Measurements from ENCODE around the gene SCN10A.

SCN10A gene

DNA sequence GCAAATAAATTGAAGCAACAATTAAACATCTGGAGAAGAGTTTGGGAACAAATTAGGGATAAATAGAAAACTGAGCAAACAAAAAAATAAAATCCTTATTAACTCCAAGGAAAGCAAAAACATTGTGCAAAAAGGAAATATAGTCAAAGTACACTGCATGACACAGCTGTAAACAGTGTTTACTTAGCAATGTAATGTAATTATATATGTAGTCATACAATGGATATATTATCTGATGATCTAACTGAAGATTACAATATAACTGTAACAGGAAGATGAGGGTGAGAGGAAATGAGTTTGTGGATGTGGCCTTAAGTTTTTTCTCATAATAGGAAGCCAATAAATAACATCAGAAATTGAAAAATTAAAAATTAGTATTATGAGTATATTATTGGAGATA, 42.5 kb downstream of the SCN10A start:
- no peak for DNase-seq (ENCODE audit: low spot score)

DNA sequence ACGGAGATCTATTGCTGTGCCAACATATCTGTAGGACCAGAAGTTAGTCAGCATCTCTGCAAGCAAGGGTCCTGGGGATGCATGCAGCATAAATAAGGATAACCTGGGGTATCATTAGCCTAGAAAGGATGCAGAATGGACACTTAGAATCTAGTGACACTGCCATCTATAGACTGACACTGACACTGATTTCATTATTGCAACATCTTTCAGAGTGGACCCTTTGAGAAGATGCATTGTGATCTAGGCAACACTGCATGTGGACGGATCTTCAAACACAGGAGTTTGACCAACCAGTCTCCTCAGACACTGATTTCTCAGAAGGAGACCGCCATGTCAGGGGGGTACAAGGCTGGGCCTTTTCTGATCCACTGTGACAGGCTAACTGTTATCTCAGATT, 52.4 kb downstream of the SCN10A start:
- DNase-seq (ENCODE audit: low spot score), result no peak

DNA sequence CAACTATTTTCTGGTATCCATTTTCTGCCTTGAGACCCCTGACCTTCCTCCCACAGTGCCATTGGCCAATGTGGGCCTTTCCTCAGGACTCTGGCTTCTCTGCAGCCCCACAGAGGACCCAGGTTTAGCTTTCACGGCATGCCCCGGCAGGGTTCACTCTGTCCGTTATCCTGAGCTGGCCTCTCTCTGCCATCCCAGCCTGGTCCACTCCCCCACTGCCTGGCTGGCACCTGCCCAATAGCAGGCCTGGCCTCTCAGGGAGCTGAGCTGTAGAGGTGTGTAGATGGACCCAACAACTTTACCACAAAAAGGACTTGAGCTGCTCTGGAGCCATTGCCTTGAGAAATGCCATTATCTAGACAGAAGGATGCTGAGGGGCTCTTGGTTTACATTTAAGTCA, 57.5 kb downstream of the SCN10A start:
- DNase-seq (ENCODE audit: low spot score), result no peak

DNA sequence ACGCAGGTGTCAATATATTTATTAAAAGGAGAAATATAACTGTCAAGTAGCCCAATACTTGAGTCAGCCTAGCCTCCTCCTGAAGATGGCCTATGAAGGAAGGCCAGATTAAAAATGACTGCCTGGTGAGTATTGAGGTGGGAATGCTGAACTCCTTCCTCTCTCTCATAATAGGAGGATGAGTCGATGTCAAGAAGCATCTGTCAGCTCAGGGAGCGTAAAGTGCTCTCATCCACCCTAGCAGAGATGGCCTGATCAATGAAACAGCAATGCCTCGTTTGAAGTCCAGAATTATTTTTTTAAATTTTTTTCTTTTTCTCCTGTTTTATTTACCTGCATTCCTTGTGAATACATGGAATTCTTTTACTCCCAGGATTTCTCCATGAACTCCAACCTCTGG, 58.3 kb downstream of the SCN10A start:
- no peak for DNase-seq (ENCODE audit: low spot score)

DNA sequence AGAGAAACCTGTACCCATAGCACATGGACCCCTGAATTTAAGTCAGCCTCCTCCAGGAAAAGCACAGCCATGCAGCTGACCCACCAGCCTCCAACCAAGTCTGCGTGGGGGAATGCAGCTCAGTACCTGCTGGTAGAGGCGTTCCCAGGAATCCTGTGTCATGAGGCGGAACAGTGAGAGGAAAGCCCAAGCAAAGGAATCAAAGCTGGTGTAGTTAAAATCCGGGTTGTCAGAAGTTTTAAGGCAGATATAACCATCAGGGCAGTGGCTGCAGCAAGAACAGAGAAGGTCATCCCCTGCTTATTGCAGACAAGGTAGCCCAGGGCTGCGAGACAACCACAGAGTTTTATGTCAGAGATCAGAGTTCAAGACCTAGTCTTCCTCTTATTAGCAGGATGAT, 59.1 kb downstream of the SCN10A start:
- no peak for DNase-seq (ENCODE audit: low spot score)

DNA sequence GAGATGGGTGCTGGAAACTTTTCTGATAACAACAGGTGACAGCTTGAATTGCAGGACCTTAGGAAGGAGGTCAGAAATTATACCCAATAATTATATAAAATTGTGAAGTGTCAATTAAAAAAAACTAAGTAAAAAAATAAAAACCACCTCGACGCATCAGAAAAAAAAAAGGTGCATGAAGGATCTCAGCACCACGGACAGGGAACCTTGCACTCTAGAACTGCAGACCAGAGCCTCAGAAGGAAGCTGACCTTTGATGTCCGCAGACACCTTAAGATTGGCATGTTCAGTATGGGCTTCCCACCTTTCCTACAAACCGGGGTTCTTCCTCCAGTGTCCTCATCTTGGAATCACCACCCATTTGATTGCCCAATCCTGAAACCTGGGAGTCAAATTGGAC, 60.9 kb downstream of the SCN10A start:
- no peak for DNase-seq (ENCODE audit: low spot score)

DNA sequence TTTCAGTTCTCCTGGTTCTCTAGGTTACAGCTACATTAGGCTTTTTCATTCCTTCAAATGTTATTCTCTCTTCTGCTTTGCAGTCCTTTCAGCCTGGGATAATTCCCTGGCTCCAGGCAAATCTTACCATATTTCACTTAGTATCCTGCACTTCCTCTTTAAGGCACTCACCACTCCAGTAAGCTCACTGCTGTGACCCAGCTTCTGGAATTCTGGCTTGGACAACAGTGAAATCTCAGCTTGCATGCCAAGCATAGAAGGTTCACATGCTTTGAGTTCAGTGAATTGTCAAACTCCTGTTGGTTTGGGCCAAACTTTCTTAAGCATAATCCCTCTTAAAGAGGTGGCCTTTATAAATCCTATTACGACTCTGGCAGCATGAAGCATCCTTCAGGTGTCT, 69.4 kb downstream of the SCN10A start:
- DNase-seq (ENCODE audit: low spot score), result no peak

DNA sequence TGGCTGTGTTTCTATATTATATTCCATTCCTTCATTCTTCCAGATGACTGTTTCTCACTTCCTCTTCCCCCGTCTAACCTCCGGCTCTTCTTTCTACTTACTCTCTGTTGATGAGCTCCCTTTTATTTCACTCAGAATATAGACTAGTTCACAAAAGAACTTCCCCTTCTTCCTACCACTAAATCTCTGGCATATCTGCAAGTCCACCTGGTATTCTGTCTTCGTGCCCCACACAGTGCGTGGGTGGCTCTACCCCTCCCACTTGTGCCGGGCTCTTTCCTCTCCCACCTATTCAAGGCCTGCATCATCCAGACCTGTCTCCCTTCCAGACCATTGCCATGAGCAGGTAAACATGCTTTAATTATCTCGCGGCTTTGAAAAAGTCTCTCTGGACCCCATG, 73.0 kb downstream of the SCN10A start:
- DNase-seq (ENCODE audit: low spot score), result no peak

DNA sequence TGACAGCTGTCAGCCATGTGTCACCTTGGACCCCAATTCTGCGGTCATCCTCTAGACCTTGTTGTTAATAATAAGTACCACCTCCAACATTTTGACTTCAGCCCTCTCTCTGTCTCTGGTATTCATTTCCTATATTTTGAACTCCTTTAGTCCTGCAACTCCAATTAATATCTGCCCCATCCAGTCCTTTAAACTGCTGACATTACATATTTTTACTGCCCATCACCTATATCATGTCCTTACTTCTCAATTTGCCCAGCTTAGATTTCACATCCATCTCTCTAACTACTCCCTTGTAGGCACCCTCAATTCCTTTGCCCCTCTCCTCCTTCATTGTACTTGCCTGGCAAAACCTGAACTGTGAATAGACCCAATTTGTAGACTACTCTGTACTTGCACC, 73.5 kb downstream of the SCN10A start:
- no peak for DNase-seq (ENCODE audit: low spot score)

DNA sequence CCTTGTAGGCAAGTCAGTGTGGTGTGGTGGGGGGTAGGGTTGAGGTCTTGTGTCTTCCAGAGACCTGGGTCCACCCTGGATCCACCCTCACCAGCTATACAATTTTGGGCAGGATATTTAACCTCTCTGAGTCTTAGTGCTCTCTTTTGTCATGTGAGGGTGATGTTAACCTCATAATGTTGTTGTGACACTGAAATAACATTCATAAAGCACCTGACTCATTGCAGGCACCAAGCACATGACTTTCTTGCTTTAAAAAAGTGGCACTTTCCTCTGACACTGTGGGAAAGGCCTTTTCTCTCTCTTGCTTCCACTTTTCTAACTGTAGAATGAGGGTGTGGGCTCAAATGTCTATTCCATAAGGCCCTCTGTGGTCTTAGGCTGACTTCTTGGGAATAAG, 75.5 kb downstream of the SCN10A start:
- DNase-seq (ENCODE audit: low spot score), result no peak

DNA sequence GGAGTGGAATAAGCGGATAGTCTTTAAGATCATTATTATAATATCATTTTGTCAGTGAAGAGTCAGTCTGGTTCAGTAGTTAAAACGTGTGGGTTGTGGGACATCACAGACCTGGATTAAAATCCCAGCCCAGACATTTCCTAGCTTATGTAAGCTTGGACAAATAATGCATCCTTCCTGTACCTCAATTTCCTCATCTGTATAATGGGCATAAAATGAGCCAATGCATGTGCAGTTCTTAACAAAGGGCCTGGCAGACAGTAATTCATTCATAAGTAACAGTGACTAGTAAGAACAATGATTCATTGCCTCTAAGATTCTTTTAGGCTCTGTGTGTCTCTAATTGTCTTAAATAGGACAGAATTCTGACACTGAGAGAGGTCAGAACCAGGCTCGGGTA, 76.1 kb downstream of the SCN10A start:
- DNase-seq (ENCODE audit: low spot score), result no peak

DNA sequence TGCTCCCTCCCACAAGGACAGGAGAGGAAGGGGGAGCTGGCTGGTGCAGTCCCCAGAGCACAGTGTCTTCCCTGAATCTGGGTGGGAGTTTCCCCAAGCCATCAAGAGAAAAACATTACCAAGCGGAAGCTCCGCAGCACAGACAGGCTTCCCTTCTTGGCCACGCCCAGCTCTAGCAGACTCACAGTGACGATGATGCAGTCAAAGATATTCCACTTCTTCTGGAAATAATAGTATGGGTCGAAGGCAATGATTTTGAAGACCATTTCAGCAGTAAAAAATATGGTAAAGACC, 76.7 kb downstream of the SCN10A start:
- DNase-seq (ENCODE audit: low spot score), result no peak

DNA sequence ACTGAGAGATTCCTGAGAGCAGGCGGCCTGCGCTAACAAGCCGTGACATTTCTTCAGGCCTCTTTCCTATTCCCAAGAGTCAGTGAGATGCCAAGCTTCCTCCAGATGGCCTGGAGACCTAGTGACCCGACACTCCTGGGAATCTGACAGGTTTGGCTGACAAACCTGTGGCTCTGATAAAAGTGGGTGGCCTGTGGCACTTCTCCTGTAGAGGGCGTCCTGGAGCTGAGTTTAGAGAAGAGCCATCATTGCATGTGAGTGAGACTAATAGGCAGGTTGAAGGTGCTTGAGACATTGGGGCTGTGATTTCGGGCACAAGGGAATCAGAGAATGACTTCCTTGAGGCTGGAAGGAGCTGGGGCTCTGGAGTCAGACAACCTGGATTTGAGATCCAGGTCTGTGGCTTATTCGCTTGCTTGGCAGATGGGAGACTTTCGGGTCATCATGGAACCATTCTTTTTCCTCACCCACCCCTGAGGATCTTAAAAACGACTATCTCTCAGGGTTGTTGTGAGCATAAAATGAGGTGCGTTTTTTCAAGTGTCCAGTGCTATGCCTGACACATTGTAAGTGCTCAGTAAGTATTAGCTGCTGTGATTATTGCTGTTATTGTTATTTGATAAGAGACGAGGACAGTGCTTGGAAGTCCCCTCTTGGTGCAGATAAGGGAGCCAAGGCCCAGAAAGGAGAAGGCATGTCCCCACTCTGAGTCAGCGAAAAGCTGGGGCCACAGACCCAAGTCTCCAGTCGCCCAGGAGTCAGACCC, 77.2 kb downstream of the SCN10A start:
- peak; percentile 41 for DNase-seq (ENCODE audit: low spot score)

DNA sequence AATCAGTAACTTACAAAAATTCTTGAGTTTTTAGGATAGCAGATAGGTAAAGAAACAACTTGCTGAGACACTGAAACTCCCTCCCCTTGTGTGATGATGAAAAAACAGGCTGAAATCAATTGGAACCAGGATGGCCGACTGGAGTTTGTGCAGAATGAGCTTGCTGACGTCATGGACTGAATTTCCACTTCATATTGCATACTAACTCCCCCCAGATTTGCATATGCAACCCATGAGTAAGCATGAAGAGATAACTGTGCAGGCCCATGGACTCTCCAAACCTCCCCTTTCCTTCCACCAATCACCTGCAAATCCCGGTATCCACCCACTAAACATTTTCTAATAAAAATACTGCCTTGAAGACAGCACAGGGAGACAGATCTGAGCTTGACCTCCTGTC, 84.5 kb downstream of the SCN10A start:
- no peak for DNase-seq (ENCODE audit: low spot score)

DNA sequence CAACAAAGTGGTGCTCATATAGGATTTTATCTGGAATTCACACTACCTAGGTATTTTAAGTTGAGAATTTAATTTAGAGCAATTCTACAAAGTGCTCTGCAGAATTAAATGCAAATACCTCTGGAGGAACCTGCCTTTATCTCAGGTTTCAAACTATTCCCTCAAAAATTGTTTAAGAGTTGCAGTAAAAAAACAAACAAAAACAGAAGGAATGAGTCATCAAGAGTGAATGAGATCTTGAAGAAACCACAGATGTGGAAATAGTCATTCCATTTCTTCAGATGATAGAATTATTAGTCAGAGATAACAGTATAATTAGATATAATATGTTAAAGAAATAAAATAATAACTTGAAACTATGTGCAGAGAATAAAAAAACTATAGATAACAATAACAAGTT, 85.7 kb downstream of the SCN10A start:
- peak; percentile 16 for DNase-seq (ENCODE audit: low spot score)

DNA sequence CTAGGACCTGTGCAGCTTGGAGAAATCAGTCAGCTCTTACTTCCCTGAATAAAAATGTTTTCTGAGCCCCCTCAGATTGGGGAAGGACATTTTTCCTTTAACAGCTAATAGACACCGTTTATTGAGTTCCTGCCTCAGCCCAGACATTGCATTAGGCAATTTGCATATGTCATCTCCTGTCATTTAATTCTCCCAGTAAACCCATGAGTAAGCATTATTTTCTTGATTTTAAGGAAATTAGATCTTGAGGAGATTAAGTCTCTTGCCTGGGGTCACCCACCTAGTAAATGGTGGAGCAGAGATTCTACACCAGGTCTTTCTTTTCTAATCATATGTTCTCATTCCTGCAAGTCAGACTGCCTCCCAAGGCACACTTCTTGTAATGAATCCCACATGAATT, 88.0 kb downstream of the SCN10A start:
- no peak for DNase-seq (ENCODE audit: low spot score)

DNA sequence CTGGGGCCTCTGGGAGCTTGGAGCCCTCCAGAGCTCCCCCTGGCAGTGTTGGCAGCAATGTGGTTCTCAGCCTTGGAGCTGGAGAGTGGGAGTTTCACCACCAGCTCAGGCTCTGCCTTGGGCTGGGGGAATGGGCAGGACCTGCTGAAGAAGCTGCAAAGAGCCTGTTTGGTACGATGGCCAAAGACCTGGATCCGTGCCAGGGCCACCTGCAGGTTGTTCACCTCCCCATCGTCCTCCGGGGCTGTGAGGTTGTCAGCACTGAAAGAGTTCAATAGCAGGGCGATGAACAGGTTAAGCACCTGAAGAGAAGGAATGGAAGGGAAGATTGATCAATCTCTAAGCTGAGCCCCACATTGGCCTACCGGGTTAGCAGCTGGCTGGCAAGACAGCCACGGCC, 89.3 kb downstream of the SCN10A start:
- DNase-seq (ENCODE audit: low spot score), result no peak

DNA sequence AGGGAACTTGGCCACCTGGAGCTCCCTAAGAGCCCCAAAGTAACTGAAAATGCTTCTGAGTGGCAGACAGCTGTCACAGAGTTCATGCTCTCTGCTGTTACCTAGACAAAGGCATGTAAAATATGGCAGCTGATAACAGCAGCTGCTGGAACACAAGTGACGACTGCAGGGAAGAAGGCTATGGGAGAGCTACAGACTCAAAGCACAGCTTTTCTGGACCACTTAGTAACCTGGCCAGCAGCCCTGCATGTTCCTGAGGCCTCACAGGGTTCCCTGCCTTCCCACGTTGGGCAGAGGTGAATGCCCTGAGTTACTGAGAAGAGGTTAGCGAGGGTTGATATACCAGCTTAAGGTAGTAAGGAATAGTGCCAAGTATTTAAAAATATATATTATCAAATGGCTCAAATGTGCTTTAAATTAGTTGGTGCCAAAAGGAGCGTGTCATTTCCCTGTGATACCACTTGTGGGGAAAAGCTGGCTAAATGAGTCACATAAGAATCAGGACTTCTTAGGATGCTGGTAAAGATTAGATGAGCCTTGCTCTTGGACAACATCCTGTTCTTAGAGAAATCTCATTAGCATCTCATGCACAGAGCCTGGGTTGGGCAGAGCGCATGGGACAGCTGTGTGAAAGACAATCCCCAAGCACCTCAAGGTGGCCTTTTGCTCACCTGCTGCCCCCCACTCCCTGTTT, 90.1 kb downstream of the SCN10A start:
- DNase-seq (ENCODE audit: low spot score), result no peak

DNA sequence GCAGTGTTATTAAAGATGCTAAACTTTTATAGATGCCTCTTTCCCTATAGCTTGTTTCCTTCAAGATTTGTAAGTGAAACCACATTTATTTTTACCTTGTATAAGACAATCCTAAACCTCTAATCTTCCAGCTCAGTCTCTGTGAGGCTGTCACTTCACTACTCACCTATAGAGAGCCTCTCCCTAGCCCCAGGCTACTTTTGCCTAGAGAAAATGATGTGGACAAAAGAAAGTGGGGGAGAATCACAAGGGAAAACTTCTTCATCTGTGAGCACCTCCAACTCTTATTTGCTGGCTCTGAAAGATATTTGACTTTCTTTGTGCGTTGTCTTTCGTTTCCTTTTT, 91.7 kb downstream of the SCN10A start:
- no peak for DNase-seq (ENCODE audit: low spot score)

DNA sequence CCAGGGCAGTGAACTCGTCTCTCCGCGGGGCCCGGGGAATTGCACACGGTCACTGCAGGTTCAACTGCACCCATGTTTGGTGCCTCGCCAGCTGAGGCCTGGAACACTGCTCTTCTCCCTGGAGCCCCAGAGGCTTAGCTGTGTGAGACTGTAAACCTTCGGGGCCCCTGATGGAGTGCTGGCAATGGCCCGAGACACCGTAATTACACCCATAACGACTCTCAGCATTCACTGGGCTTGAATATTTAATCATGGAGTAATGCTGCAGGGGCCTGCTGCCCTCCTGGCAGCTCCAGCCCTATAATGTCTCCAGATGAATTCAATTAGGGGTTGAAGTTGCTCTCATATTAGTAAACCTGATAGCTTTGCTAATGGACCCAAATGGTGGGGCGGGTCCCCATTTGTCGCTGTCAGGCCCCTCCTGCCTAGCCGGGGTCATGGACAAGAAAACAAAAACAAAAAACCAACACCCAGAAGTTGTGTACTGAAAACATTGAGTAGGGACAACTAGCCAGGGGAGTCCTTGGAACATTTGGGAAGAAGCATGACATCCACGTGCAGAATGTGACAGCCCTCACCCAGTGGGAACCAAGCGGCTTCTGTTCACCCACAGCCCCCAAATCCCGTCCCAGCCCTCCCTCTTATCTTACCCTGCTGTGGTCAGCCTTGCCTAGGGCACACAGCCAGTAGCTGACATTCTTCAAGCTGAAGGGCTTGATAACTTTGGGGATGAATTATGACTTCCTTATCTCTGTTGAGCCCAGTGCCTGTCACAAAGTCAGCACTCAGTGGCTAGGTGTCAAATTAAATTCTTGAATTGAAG, 92.2 kb downstream of the SCN10A start:
- DNase-seq (ENCODE audit: low spot score), result no peak

DNA sequence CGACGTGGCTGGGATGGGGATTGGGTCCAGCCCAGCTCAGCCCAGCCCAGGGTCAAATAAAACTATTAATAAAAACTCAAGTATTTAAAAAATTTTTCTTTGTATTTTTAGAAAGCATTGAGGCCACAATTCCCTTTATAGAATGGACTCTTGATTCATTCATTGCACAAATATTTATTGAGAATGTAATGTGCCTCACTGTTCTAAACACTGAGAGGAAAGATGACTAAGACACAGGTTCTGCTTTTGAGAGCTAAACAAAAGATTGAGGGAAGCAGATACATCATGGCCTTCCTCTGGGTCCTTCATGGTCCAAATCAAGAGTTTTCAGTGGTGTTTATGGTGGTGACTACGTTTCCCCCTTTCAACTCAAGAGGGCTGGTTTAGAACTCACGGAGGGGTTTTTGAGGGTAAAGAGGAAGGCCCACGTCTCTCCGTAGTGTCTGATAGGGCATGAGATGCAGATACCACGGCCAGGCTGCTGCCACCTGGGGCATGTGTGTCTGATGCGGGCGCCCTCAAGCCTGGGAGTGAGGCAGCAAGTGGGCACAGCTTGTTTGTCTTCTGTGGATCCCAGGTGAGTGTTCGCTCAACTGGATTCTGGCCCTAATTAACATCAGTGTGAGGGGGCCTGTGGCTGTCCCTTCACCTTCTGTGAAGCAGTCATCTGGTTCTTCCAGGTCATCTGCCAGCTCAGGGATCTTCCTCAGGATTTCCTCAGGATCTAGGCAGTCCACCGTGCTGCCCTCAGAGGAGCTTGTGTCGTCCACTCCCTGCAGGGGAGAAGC, 93.0 kb downstream of the SCN10A start:
- no peak for DNase-seq (ENCODE audit: low spot score)

DNA sequence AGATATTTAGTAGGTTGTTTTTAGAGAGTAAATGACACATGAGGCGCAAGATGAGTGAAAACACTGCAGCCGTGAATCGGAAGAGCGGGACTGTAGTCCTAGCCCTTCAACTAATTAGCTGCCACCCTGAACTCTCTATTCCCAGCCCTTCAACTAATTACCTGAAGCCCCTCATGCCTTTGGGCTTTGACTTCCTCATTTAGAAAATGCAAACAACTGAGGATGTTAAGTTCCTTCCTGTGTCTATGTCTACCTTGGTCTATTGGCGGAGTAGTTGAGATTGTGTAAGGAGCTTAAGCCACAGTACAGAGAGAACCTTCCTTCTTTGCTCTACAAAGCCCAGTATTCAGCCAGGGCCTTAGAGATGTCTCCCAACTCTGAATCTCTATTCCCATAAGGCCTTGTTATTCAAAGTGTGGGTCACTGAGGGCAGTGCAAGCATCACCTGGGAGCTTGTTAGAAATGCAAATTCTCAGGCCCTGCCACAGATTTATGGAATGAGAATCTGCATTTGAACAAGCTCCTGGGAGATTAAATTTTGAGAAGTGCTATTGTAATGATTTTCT, 94.7 kb downstream of the SCN10A start:
- no peak for DNase-seq (ENCODE audit: low spot score)

Measured in SW480 (cell line).